AG09319 (cell line): ENCODE results near the gene FARP2.

ENCODE experiments used
- DNase-seq: peaks from one replicate; pipeline ENCODE4 v3.0.0-alpha.2; 2010; ENCODE audit warnings: low read depth; ENCODE audit errors: extremely low read depth
- TF ChIP-seq, protein P1 (sequence below): IDR thresholded peaks from 2 replicates; pipeline ENCODE4 v1.5.1; 2011; ENCODE audit warnings: low read depth, mild to moderate bottlenecking, inconsistent platforms, low read length, moderate library complexity

The FARP2 gene

GRCh38 chr2:241541564-241542277 is 185.6 kb downstream of the FARP2 start:
- DNase-seq = no peak
- TF ChIP-seq, protein P1, sequence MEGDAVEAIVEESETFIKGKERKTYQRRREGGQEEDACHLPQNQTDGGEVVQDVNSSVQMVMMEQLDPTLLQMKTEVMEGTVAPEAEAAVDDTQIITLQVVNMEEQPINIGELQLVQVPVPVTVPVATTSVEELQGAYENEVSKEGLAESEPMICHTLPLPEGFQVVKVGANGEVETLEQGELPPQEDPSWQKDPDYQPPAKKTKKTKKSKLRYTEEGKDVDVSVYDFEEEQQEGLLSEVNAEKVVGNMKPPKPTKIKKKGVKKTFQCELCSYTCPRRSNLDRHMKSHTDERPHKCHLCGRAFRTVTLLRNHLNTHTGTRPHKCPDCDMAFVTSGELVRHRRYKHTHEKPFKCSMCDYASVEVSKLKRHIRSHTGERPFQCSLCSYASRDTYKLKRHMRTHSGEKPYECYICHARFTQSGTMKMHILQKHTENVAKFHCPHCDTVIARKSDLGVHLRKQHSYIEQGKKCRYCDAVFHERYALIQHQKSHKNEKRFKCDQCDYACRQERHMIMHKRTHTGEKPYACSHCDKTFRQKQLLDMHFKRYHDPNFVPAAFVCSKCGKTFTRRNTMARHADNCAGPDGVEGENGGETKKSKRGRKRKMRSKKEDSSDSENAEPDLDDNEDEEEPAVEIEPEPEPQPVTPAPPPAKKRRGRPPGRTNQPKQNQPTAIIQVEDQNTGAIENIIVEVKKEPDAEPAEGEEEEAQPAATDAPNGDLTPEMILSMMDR = no peak

DNA sequence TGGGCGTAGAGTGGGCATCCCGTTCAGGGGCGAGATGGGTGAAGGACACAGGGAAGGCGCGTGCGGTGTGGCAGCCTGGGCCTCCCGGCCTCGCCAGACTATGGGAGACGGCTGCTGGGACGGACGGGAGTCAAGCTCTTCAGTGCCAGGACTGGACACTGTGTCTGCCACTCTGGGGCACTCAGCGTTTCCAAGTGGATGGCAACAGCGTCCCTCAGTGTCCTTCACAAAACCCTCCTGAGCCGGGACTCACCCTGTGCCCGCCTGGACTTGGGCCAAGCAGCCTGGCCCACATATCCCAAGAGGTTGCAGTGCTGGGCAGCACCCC is 186.2 kb downstream of the FARP2 start:
- TF ChIP-seq, protein P1 = no peak
- DNase-seq = no peak
